ENCODE results near the gene GSTT4. TPM values are rescaled to one million over a fixed set of nuclear protein-coding genes. Genes with fewer than 3 reads are reported as not detected.

GSTT4 gene
- total RNA-seq (2021) (not detected in 2 replicates), Bru-seq, nascent RNA (not detected), BruChase-seq, experiment 1, labeled RNA remaining after a 2-hour chase (not detected), BruChase-seq, experiment 2, labeled RNA remaining after a 6-hour chase (not detected)
- long read RNA-seq, result 0 reads

DNA sequence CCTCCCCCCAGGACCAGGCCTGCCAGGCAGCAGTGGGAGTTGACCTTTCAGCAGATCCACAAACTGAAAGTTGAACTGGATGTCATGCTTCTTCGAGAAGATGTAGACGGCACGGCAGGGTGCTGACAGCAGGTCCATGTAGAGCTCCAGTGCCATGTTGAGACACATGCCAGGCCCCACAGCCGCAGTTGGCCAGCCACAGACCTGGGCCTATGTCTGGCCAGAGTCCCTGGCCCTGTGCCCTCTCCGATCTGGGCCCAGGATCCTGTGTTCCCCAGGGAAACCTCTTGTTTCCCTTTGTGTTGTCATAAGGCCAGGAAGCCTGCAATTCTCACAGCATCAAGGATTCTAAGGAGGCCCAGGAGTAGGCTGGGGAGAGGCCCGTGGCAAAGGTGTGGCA, at the start of gene GSTT4:
Gene GSTT4 (minus strand): TSS at position 253 of the 400 bp plus-strand sequence. CDS start 97 bp downstream, at position 156.
- no peaks in the 10 kb centered on the region for H4K20me1 ChIP-seq (ENCODE audit: insufficient read depth)
- H3K4me1 ChIP-seq (replicated peaks; ENCODE audit: insufficient read depth), result peaks cover 4% of the 10 kb centered on the region
- no peak within 1 kb of the TSS for H2AFZ ChIP-seq
- no peaks in the 10 kb centered on the region for H3K79me2 ChIP-seq (ENCODE audit: low read depth)
- peaks cover 22% of the 10 kb centered on the region for H3F3A ChIP-seq (ENCODE audit: insufficient read depth, low read depth)
- intact Hi-C loops (cut with micrococcal nuclease; ENCODE audit: unreplicated experiment), result no loop called here
- ChIA-PET POLR2A (ENCODE audit: unreplicated experiment) (no interaction called here), CTCF (no interaction called here)
- DNase-seq, result no peak
- no TSS peak for BruUV-seq (replicated peaks)
- H3K9me3 ChIP-seq (ENCODE audit: insufficient read depth, low read depth), result no peaks in the 10 kb centered on the region
- no peak within 1 kb of the TSS for H3K27ac ChIP-seq
- no peaks in the 10 kb centered on the region for H3K36me3 ChIP-seq (ENCODE audit: low read depth)
- H3K27me3 ChIP-seq (ENCODE audit: insufficient read depth, low read depth), result no peaks in the 10 kb centered on the region
- no peaks in the 10 kb centered on the region for H3K9me2 ChIP-seq (ENCODE audit: insufficient read depth)
- no peak within 1 kb of the TSS for H3K4me3 ChIP-seq
- no peak within 1 kb of the TSS for H3K4me2 ChIP-seq
- TF ChIP-seq EZH2 (IDR thresholded peaks at IDR 0.05; ENCODE audit: low read depth), result no peak
- TF ChIP-seq, protein P1, sequence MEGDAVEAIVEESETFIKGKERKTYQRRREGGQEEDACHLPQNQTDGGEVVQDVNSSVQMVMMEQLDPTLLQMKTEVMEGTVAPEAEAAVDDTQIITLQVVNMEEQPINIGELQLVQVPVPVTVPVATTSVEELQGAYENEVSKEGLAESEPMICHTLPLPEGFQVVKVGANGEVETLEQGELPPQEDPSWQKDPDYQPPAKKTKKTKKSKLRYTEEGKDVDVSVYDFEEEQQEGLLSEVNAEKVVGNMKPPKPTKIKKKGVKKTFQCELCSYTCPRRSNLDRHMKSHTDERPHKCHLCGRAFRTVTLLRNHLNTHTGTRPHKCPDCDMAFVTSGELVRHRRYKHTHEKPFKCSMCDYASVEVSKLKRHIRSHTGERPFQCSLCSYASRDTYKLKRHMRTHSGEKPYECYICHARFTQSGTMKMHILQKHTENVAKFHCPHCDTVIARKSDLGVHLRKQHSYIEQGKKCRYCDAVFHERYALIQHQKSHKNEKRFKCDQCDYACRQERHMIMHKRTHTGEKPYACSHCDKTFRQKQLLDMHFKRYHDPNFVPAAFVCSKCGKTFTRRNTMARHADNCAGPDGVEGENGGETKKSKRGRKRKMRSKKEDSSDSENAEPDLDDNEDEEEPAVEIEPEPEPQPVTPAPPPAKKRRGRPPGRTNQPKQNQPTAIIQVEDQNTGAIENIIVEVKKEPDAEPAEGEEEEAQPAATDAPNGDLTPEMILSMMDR (conservative IDR thresholded peaks at IDR 0.05), result no peak

DNA sequence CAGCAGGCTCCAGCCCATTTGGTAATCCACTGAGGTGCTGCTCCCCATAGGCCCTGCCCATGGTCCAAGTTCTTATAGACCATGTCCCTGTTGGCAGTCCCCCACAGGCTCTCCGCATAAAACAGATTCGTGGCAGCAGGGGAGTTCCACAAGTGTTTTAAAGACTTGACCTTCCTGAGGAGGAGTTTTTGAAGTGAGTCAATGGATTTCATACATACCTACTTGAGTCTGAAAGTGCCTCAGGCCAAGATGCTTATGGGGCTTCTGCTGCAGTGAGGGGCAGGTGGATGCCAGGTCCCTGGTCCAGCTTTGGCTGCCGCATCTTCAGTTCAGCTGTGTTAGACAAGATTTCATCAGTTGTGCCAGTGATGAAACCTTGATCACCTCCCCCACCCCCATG, 49.1 kb upstream of the GSTT4 start:
- H3K4me2 ChIP-seq, result no peak overlapping the region
- intact Hi-C loops (cut with micrococcal nuclease; ENCODE audit: unreplicated experiment), result no loop called here
- no peak overlapping the region for H3K27ac ChIP-seq
- H3K79me2 ChIP-seq (ENCODE audit: low read depth), result no peaks in the 10 kb centered on the region
- no peak for DNase-seq
- POLR2A ChIA-PET (ENCODE audit: unreplicated experiment), result no interaction called here
- CTCF ChIA-PET, result no interaction called here
- TF ChIP-seq, protein P1 (conservative IDR thresholded peaks at IDR 0.05), result no peak
- no peak for TF ChIP-seq EZH2 (IDR thresholded peaks at IDR 0.05; ENCODE audit: low read depth)
- H4K20me1 ChIP-seq (ENCODE audit: insufficient read depth), result no peaks in the 10 kb centered on the region
- no peaks in the 10 kb centered on the region for H3K9me2 ChIP-seq (ENCODE audit: insufficient read depth)
- no peak overlapping the region for H3K4me3 ChIP-seq
- no peaks in the 10 kb centered on the region for H3K9me3 ChIP-seq (ENCODE audit: insufficient read depth, low read depth)
- H2AFZ ChIP-seq, result no peak overlapping the region
- H3K4me1 ChIP-seq (replicated peaks; ENCODE audit: insufficient read depth), result no peaks in the 10 kb centered on the region
- H3K36me3 ChIP-seq (ENCODE audit: low read depth), result peaks cover 8% of the 10 kb centered on the region; the same call in 1 of the 2 replicates
- H3F3A ChIP-seq (ENCODE audit: insufficient read depth, low read depth), result no peaks in the 10 kb centered on the region
- H3K27me3 ChIP-seq (ENCODE audit: insufficient read depth, low read depth), result no peaks in the 10 kb centered on the region
- no TSS peak for BruUV-seq (replicated peaks)

DNA sequence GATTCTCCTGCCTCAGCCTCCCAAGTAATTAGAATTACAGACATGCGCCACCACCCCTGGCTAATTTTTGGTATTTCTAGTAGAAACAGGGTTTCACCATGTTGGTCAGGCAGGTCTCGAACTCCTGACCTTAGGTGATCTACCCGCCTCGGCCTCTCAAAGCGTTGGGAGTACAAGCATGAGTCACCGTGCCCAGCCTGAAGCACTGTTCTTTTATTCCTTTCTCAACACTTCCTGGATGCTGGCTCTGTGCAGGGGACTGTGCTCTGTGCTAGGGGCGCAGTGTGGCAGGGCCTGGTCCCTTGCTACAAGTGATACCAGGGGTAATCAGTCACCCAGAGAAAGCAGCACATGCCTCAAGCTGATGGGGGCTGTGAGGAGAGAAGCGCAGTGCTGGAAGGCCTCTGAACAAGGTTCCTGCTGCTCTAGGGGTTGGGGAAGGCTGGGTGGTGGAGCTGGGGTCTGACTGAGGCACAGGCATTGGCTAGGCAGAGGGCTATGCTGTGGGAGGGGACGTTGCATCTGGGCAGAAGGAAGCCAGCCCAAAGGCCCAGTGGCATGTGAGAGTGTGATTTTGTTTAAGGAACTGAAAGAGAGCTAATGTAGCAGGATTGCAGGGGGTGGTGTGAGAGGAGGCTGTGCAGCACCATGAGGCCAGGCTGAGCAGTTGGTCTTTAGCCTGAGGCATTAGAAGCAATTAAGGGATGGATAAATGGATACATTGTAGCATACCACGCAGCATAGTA, 48.4 kb upstream of the GSTT4 start:
- TF ChIP-seq EZH2 (IDR thresholded peaks at IDR 0.05; ENCODE audit: low read depth), result no peak
- TF ChIP-seq, protein P1 (conservative IDR thresholded peaks at IDR 0.05), result no peak
- intact Hi-C loops (cut with micrococcal nuclease; ENCODE audit: unreplicated experiment), result no loop called here
- H4K20me1 ChIP-seq (ENCODE audit: insufficient read depth), result no peaks in the 10 kb centered on the region
- H2AFZ ChIP-seq, result no peak overlapping the region
- no peaks in the 10 kb centered on the region for H3F3A ChIP-seq (ENCODE audit: insufficient read depth, low read depth)
- no peak overlapping the region for H3K4me3 ChIP-seq
- peaks cover 8% of the 10 kb centered on the region; the same call in 1 of the 2 replicates for H3K36me3 ChIP-seq (ENCODE audit: low read depth)
- H3K4me2 ChIP-seq, result no peak overlapping the region
- CTCF ChIA-PET, result no interaction called here
- H3K9me3 ChIP-seq (ENCODE audit: insufficient read depth, low read depth), result no peaks in the 10 kb centered on the region
- H3K27ac ChIP-seq, result no peak overlapping the region
- H3K9me2 ChIP-seq (ENCODE audit: insufficient read depth), result no peaks in the 10 kb centered on the region
- no TSS peak for BruUV-seq (replicated peaks)
- no peak for DNase-seq
- POLR2A ChIA-PET (ENCODE audit: unreplicated experiment), result interaction anchor here (0.7 kb wide), 1 partner anchor 79 kb away, joined by 9 read pairs; no protein-coding TSS in a partner anchor
- no peaks in the 10 kb centered on the region for H3K4me1 ChIP-seq (replicated peaks; ENCODE audit: insufficient read depth)
- no peaks in the 10 kb centered on the region for H3K79me2 ChIP-seq (ENCODE audit: low read depth)
- H3K27me3 ChIP-seq (ENCODE audit: insufficient read depth, low read depth), result no peaks in the 10 kb centered on the region

All from PC-9 (cell line).